ENCODE data around the gene DSE. TPM values are rescaled to one million over a fixed set of nuclear protein-coding genes. Genes with fewer than 3 reads are reported as not detected.

The DSE gene
- total RNA-seq, 1 donor from 2014 or later = 26.5 TPM

GRCh38 chr6:116385921-116386320, 15.2 kb downstream of the DSE start:
- DNase-seq (ENCODE audit: low spot score) = no peak
- TF ChIP-seq CTCF (IDR thresholded peaks at IDR 0.05; ENCODE audit: unreplicated experiment) = no peak
- Mint-ChIP-seq H3K36me3 (ENCODE audit: low read depth, unreplicated experiment) (no peaks in the 10 kb centered on the region), H3K4me1 (ENCODE audit: unreplicated experiment) (peaks cover 18% of the 10 kb centered on the region), H3K4me3 (ENCODE audit: unreplicated experiment) (no peak overlapping the region), H3K27me3 (ENCODE audit: unreplicated experiment) (peaks cover 3% of the 10 kb centered on the region), H3K9me3 (ENCODE audit: unreplicated experiment) (no peaks in the 10 kb centered on the region), H3K27ac (ENCODE audit: unreplicated experiment) (no peak overlapping the region)

GRCh38 chr6:116386581-116387299, 16.0 kb downstream of the DSE start:
- H3K9me3 Mint-ChIP-seq (ENCODE audit: unreplicated experiment) = no peaks in the 10 kb centered on the region
- TF ChIP-seq CTCF (IDR thresholded peaks at IDR 0.05; ENCODE audit: unreplicated experiment) = no peak
- H3K27ac Mint-ChIP-seq (ENCODE audit: unreplicated experiment) = no peak overlapping the region
- peaks cover 16% of the 10 kb centered on the region for H3K4me1 Mint-ChIP-seq (ENCODE audit: unreplicated experiment)
- no peaks in the 10 kb centered on the region for H3K36me3 Mint-ChIP-seq (ENCODE audit: low read depth, unreplicated experiment)
- no peak overlapping the region for H3K4me3 Mint-ChIP-seq (ENCODE audit: unreplicated experiment)
- peaks cover 3% of the 10 kb centered on the region for H3K27me3 Mint-ChIP-seq (ENCODE audit: unreplicated experiment)
- DNase-seq (ENCODE audit: low spot score) = no peak

- H3K4me1 Mint-ChIP-seq (ENCODE audit: unreplicated experiment) = peaks cover 13% of the 10 kb centered on the region
- H3K4me3 Mint-ChIP-seq (ENCODE audit: unreplicated experiment) = no peak overlapping the region
- peaks cover 2% of the 10 kb centered on the region for H3K27me3 Mint-ChIP-seq (ENCODE audit: unreplicated experiment)
Measured at GRCh38 chr6:116387374-116387773, 16.6 kb downstream of the DSE start.

GRCh38 chr6:116388924-116389323, 18.2 kb downstream of the DSE start:
- no peak for TF ChIP-seq CTCF (IDR thresholded peaks at IDR 0.05; ENCODE audit: unreplicated experiment)
- Mint-ChIP-seq H3K27ac (ENCODE audit: unreplicated experiment) (no peak overlapping the region), H3K36me3 (ENCODE audit: low read depth, unreplicated experiment) (no peaks in the 10 kb centered on the region), H3K9me3 (ENCODE audit: unreplicated experiment) (no peaks in the 10 kb centered on the region), H3K4me1 (ENCODE audit: unreplicated experiment) (peaks cover 13% of the 10 kb centered on the region), H3K4me3 (ENCODE audit: unreplicated experiment) (no peak overlapping the region), H3K27me3 (ENCODE audit: unreplicated experiment) (peaks cover 2% of the 10 kb centered on the region)
- no peak for DNase-seq (ENCODE audit: low spot score)

More at GRCh38 chr6:116387374-116387773, 16.6 kb downstream of the DSE start:
- no peaks in the 10 kb centered on the region for H3K36me3 Mint-ChIP-seq (ENCODE audit: low read depth, unreplicated experiment)
- TF ChIP-seq CTCF (IDR thresholded peaks at IDR 0.05; ENCODE audit: unreplicated experiment) = no peak
- DNase-seq (ENCODE audit: low spot score) = no peak
- no peak overlapping the region for H3K27ac Mint-ChIP-seq (ENCODE audit: unreplicated experiment)
- no peaks in the 10 kb centered on the region for H3K9me3 Mint-ChIP-seq (ENCODE audit: unreplicated experiment)

GRCh38 chr6:116389357-116389756, 18.6 kb downstream of the DSE start:
- TF ChIP-seq CTCF (IDR thresholded peaks at IDR 0.05; ENCODE audit: unreplicated experiment) = no peak
- Mint-ChIP-seq H3K36me3 (ENCODE audit: low read depth, unreplicated experiment) (no peaks in the 10 kb centered on the region), H3K27me3 (ENCODE audit: unreplicated experiment) (peaks cover 2% of the 10 kb centered on the region), H3K4me1 (ENCODE audit: unreplicated experiment) (peaks cover 13% of the 10 kb centered on the region), H3K27ac (ENCODE audit: unreplicated experiment) (no peak overlapping the region), H3K9me3 (ENCODE audit: unreplicated experiment) (no peaks in the 10 kb centered on the region), H3K4me3 (ENCODE audit: unreplicated experiment) (no peak overlapping the region)
- DNase-seq (ENCODE audit: low spot score) = no peak
